PC-9 (cell line): ENCODE data around the gene SAMD11.

Experiments
- CTCF ChIP-seq: fragments of 200-600 bp; sonication (generic); conservative IDR thresholded peaks from 2 replicates; pipeline ENCODE4 v1.6.1; 2017; ENCODE audit warnings: mixed run types, antibody characterized with exemption, mild to moderate bottlenecking, moderate library complexity
- EZH2 ChIP-seq: fragments of 200-600 bp; sonication (generic); IDR thresholded peaks from 2 replicates; pipeline ENCODE4 v1.8.0; 2017; ENCODE audit warnings: antibody characterized with exemption, low read depth

GRCh38 chr1:930633-931138 lies 7.0 kb downstream of the SAMD11 start:
- TF ChIP-seq CTCF (no peak), EZH2 (no peak)
